GM21825 (cell line): ENCODE measurements around the gene LRRK1.

Source experiments
- ATAC-seq: cut with Tn5 transposase; IDR thresholded peaks from one replicate; pipeline ENCODE4 v1.9.1; 2021; ENCODE audit warnings: mild to moderate bottlenecking, moderate library complexity; ENCODE audit not compliant: unreplicated experiment

LRRK1 gene

DNA sequence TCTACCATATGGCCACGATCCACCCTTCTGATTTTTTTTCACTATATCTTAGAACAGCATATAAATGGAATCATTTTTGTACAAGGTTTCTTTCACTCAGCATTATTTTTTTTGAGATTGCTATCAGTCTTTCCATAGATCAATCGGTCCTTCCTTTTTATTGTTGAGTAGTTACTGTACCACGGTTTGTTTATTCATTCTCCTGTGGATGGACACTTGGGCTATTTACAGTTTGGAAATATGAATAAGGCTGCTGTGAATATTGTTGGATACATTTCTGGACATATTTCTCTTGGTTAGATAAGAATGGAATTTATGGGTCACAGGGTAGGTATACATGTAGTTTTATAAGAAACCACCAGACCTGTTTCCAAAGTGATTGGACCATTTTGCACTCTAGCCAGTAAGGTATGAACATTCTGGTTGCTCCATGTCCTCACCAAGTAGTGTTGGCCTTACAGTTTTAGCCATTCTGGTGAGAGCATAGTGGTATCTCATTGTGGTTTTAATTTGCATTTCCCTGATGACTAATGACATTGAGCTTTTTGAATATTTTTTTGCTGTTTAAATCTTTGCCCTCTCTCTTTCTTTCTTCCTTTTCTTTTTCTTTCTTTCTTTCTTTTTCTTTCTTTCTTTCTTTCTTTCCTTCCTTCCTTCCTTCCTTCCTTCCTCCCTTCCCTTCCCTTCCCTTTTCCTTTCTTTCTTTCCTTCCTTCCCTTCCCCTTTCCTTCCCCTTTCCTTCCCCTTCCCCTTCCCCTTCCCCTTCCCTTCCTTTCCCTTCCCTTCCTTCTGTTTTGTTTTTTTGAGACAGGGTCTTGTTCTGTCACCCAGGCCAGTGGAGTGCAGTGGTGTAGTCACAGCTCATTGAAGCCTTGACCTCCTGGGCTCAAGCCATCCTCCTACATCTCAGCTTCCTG is 49.2 kb downstream of the LRRK1 start:
- peak; percentile 63 for ATAC-seq

- no peak for ATAC-seq
These were observed 53.8 kb downstream of the LRRK1 start for GRCh38 chr15:100972975-100973350.

DNA sequence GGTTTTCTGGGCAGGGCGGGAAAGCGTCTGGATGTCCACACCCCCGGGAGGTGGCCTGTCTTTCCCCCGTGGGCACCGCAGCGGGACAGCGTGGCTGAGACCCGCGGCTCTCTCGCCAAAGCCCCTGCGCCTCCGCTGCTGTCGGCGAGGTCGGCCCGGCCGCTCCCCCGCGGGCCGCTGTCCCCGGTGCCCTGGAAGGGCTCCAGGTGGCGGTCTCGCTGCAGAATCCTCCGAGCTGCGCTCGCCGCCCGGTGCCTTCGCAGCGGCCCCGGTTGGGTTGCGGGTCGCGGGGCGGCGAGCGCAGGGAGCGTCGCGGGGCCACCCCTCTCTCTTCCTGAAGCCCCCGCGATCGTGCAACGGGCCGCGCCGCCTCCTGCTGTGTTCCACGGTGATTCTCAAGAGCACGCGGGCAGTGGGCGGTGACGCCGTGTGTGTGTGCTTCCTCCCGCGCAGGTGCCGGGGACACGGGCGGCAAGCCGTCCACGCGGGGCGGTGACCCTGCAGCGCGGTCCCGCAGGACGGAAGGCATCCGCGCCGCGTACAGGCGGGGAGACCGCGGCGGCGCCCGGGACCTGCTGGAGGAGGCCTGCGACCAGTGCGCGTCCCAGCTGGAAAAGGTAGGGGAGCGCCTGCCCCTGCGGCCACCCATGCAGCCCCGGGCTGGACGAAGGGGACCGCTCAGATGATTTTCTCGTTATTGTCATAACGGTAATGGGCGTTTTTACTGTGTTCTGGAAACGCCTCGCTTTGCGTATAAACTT is 54.4 kb downstream of the LRRK1 start:
- ATAC-seq = no peak

- no peak for ATAC-seq
These were observed 55.9 kb downstream of the LRRK1 start for GRCh38 chr15:100975043-100975442.

DNA sequence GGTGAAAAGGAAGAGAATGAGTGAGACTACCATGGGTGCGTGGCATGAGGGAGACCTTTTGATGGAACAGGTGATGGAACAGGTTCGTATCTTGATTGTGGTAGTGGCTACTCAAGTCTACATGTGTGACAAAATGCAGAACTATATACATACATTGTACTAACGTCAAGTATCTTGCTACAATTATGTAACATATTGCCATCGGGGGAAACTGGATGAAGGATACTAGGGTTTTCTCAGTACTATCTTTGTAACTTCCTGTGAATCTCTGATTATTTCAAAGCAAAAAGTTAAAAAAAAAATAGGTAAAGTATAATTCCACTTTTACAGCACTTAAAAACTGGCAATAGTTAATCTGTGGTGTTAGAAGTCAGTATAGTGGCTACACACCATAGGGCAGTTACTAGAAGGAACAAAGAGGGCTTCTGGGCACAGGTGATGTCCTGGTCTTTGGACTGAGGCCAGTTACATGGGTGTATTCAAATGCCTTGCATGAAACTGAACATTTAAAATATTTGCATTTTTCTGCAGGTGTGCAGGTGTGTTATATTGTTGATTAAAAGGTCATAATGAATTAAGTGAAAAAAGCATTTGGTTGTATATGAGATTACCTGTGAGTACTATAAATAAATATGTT is 61.4 kb downstream of the LRRK1 start:
- no peak for ATAC-seq

- ATAC-seq = no peak
These were observed 61.9 kb downstream of the LRRK1 start for GRCh38 chr15:100981086-100981485.

DNA sequence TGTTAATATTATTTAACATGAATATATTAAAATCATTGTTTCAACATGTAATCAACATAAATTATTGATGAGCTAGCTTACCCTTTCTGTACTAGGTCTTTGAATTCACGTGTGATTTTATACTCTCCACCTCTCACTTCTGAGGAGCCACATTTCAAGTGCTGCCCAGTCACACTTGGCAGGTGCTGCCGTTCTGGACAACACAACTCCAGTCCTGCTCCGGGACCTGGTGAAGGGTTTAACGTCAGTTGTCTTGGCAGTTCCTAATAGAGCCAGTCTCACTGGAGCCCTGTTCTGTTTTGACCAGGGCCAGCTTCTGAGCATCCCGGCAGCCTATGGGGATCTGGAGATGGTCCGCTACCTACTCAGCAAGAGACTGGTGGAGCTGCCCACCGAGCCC is 64.1 kb downstream of the LRRK1 start:
- ATAC-seq = no peak

DNA sequence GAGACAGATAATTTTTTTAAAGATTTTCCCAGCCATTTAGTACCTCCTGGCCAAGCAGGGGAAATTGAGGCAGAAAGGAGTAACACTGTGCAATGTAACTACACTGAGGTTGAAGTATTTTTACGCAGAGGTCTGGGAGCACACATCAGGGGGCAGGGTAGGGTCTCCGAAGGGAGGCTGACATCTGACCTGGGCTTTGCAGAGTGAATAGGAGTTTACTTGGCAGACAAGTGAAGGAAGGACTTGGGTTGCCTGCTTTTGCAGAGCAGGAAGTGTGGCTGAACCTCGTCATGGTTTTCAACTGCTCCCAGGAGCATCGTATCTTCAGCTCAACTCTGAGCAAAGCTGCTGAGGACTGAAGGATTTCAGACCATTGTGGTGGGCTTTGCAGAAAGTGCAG is 66.2 kb downstream of the LRRK1 start:
- ATAC-seq = no peak

- no peak for ATAC-seq
These were observed 67.2 kb downstream of the LRRK1 start for GRCh38 chr15:100986158-100986896.

DNA sequence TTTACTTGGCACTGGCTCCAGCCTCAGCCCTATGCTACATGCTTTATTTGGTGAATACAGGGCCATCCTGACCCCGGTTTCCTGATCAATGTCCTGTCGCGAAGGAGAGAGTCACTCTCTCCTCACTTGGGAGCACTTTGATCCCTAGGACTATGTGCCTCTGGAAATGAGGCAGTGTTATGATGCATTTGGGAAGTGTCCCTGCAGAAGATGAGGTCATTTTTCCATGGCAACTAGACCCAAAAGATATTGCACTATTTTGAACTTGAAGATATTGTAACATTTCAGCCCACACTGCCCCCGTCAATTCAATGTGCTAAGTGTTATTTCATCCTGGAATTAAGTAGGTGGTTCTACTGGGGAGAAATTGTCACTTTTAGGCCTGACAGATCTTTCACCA is 68.0 kb downstream of the LRRK1 start:
- ATAC-seq = no peak

DNA sequence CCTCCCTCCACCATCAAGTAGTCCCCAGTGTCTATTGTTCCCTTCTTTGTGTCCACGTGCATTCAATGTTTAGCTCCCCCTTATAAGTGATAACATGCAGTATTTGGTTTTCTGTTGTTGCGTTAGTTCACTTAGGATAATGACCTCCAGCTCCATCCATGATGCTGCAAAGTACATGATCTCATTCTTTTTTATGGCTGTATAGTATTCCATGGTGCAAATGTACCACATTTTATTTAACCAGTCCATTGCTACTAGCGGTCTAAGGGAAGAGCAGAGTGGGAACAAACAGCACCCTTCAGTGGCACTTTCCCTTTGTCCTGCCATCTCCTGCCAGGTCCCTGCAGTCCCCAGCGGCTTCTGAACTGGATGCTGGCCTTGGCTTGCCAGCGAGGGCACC is 69.1 kb downstream of the LRRK1 start:
- ATAC-seq = no peak

- ATAC-seq = no peak
These were observed 69.7 kb downstream of the LRRK1 start for GRCh38 chr15:100988857-100989256.

- no peak for ATAC-seq
These were observed 75.7 kb downstream of the LRRK1 start for GRCh38 chr15:100994597-100995446.

DNA sequence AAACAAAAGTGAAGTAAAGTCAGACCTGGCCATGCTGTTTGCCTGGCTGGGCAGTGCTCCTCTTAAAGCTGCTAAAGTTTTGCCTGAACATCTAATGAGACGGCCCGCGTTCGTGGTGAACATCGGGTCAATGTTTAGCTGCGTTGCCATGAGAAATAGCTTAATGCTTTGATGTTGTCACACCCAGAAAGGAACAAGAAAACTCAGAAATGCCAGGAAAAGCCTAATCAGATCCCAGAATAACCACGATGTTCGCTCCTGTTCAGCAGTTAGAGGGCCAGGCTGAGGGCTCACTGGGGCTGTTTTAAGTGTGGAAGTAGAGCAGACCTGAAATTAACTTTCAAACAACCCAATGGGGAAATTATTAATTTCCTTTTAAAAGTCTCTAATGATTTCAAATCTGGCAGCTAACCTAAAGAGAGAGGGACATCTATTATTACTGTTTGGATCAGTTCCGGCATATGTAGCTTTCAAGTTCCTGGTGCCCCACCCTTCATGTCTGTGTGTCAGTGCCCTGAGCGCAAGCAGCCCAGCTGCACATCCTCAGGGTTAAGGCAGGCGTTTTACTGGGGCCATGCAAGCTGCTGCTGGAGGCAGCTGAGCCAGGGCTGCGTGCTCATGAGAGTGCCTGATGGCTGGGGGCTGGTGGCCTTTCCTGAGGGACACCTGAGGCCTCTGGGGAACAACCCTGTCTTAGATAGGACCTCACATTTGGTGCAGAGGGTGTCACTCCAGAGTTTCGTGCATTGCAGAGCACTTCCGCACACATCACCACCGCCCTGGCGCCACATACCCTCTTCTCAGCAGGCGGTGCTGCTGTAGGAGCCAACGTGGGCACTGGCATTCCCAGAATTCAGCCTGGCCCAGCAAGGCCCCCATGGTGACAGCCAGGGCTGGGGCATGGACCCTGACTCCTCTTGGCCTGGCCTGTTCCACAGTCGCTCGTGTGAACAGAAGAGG is 76.6 kb downstream of the LRRK1 start:
- ATAC-seq = no peak

GRCh38 chr15:100997442-100997841 is 78.3 kb downstream of the LRRK1 start:
- no peak for ATAC-seq

DNA sequence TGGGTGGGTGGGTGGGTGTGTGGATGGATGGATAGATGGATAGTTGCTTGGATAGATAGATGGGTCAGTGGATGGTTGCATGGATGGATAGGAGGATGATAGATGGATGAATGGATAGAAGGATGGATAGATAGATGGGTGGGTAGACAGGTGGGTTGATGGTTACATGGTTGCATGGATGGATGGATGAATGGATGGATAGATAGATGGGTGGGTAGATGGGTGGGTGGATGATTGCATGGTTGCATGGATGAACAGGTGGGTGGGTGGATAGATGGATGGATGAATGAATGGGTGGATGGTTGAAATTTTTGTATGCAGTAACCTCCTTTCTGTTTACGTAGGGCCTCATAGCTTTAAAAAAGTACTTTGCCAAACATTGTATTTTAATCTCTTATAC is 79.5 kb downstream of the LRRK1 start:
- ATAC-seq = no peak

GRCh38 chr15:100999369-100999768 is 80.2 kb downstream of the LRRK1 start:
- no peak for ATAC-seq

DNA sequence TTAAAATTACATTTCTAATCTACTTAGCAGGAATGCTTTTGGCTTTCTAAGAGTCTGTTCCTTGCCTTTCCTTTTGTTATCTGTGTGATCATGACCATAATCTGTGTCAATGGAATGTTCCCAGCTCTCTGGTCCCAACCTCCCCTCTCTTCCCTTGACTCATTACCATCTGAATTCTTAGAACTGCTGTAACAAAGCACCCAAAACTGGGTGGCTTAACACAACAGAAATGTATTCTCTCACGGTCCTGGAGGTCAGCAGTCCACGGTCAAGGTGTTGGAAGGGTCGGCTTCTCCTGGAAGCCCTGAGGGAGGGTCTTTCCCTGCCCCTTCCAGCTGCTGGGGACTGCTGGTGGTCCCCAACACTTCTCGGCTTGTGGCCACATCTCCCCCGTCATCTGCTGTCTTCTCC is 81.1 kb downstream of the LRRK1 start:
- ATAC-seq = no peak

DNA sequence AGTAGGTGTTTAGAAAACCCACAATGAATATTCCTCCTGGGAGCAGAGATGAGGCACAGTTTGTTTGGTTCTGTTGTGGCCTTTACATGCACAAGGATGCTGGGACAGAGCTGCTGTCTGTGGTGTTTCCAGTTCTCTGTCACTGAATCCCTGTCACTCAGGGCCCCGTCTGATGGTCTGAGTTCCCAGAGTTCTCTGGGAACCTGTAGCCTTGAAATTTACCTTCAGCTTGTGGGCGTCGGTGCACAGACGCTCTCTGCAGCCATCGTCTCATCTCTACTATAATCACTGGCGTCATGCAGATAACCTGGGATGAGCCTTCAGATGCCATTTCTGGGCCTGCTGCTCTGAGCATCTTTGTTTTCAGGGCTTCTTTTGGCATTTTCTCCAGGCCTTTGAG is 81.9 kb downstream of the LRRK1 start:
- no peak for ATAC-seq
